Spleen (tissue), 7 donors: ENCODE measurements around the gene UQCRC1.

ENCODE experiments used
- CTCF ChIP-seq, 11 experiments: fragments of 200-600 bp in 7 of 11; fragments of 450-650 bp in 4 of 11; sonication (generic) in 4 of 11; IDR thresholded peaks in 8 of 11; conservative IDR thresholded peaks in 3 of 11; 1 replicate in 7 of 11; 2 replicates in 4 of 11; pipeline versions ENCODE4 v1.4.0 to v1.8.0; 2016 to 2021; ENCODE audit warnings: antibody characterized with exemption in 11 of 11, inconsistent platforms in 4 of 11, mild to moderate bottlenecking in 1 of 11
- POLR2A ChIP-seq, 3 donors: fragments of 450-650 bp; IDR thresholded peaks; one replicate each; pipeline ENCODE4 v1.5.1; 2017; ENCODE audit warnings: antibody characterized with exemption in 3 of 3, mild to moderate bottlenecking in 1 of 3
- POLR2AphosphoS5 ChIP-seq, 3 donors: sonication (generic); formaldehyde crosslinking; IDR thresholded peaks; one replicate each; pipeline ENCODE4 v1.5.1; 2017; ENCODE audit warnings: antibody characterized with exemption in 3 of 3
- donor health status: DM: no; HTN: no; CAD: no; lungs with moderate emphysema.
- donor health status: DM: no; HTN: no; CAD: no.
- donor health status: DM: no; HTN: no; CAD: no.

DNA sequence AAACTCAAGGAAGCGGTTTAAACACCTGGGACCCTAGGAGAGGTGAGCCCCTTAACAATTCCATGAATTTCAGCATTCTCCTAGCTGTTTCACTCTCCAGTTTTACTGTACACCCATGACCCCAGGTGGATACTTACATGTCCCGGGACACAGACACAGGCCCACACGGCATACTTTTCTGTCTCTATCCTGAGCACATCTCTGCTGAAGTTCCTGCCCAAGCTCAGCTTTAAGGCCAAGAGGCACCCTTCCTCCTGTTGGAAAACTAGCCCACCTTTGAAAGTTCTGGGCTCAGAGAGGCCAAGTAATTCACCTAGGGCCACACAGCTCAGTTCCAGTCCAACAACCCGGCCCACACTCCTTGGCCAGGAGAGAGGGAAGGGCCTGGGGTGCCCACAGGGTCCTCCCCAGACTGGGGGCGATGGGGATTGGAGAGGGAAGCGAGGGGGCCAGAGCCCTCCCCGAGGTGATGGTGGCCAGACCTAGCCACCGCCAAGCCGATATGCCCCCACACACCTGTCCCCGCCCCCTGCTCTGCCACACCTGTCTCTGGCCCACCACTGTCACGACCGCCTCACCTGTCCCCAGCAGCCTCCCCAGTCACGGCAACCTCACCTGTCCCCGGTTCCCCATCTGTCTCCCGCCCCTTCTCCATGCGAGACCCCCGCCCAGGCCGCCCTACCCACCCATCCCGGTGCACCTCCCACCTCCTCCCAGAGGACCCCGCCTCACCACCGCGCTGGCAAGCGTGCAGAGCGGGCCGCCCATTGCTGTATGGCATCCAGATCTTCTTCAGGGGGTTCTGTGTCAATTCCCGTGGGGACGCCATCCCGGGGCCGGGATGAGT, 53.3 kb downstream of the UQCRC1 start:
- no peak for TF ChIP-seq CTCF (IDR thresholded peaks at IDR 0.05 in 8 of 11, conservative IDR thresholded peaks at IDR 0.05 in 3 of 11)
- TF ChIP-seq POLR2A (IDR thresholded peaks at IDR 0.05) = no peak
- TF ChIP-seq POLR2AphosphoS5 (IDR thresholded peaks at IDR 0.05) = no peak
